ENCODE data around the gene SND1. TPM values are rescaled to one million over a fixed set of nuclear protein-coding genes. Genes with fewer than 3 reads are reported as not detected.
"Not testable (repeated sequence)": the region's sequence is repeated elsewhere in the genome, so short reads cannot be mapped to it uniquely, and the experiment has no call there.

SND1 gene
- polyA plus RNA-seq, 5 donors: 117 to 170 (median 151) TPM

- no peak for DNase-seq
Observed at GRCh38 chr7:127888411-127888810, 236.4 kb downstream of the SND1 start.

GRCh38 chr7:127888825-127889224, 236.8 kb downstream of the SND1 start:
- no peak for DNase-seq

- no peak for DNase-seq
Observed at GRCh38 chr7:127889677-127890076, 237.7 kb downstream of the SND1 start.

- DNase-seq: no peak
Observed at GRCh38 chr7:127890726-127891125, 238.7 kb downstream of the SND1 start.

- DNase-seq: no peak
Observed at GRCh38 chr7:127891144-127891543, 239.2 kb downstream of the SND1 start.

- no peak for DNase-seq
Observed at GRCh38 chr7:127891854-127892438, 240.0 kb downstream of the SND1 start.

- peak; percentile 72 to 83 for DNase-seq
Observed at GRCh38 chr7:127892488-127893314, 240.7 kb downstream of the SND1 start.

- no peak for DNase-seq
Observed at GRCh38 chr7:127893547-127893946, 241.6 kb downstream of the SND1 start.

- no peak for DNase-seq
Observed at GRCh38 chr7:127894588-127894987, 242.6 kb downstream of the SND1 start.

- no peak for DNase-seq
Observed at GRCh38 chr7:127895360-127895759, 243.4 kb downstream of the SND1 start.

GRCh38 chr7:127895814-127896280, 243.9 kb downstream of the SND1 start:
- DNase-seq: no peak

GRCh38 chr7:127896659-127897058, 244.7 kb downstream of the SND1 start:
- no peak for DNase-seq

- no peak for DNase-seq
Observed at GRCh38 chr7:127897704-127898454, 245.9 kb downstream of the SND1 start.

GRCh38 chr7:127899411-127899810, 247.4 kb downstream of the SND1 start:
- no peak for DNase-seq

- no peak for DNase-seq
Observed at GRCh38 chr7:127900141-127900540, 248.1 kb downstream of the SND1 start.

- no peak for DNase-seq
Observed at GRCh38 chr7:127900732-127901685, 249.0 kb downstream of the SND1 start.

GRCh38 chr7:127901895-127902703, 250.1 kb downstream of the SND1 start:
- no peak for DNase-seq

GRCh38 chr7:127902753-127903152, 250.8 kb downstream of the SND1 start:
- DNase-seq: not testable (repeated sequence)

- DNase-seq: no peak
Observed at GRCh38 chr7:127903892-127904669, 252.1 kb downstream of the SND1 start.

- no peak for DNase-seq
Observed at GRCh38 chr7:127904670-127904985, 252.6 kb downstream of the SND1 start.
